K562 (cell line): Measurements from ENCODE around the gene SPOUT1. TPM values are rescaled to one million over a fixed set of nuclear protein-coding genes. Genes with fewer than 3 reads are reported as not detected.

ENCODE experiments used
- CBX3 ChIP-seq, 2 experiments: IDR thresholded peaks; 1 replicate in 1 of 2; 2 replicates in 1 of 2; pipeline ENCODE4 v1.6.1; 2012; ENCODE audit warnings: inconsistent platforms in 2 of 2, low read length in 2 of 2, borderline replicate concordance in 1 of 2, control low read depth in 1 of 2
- CREM ChIP-seq: IDR thresholded peaks from 2 replicates; pipeline ENCODE4 v1.6.1; 2014; ENCODE audit warnings: antibody characterized with exemption, low read depth
- CXXC5 ChIP-seq: fragments of 250-450 bp; sonication (Bioruptor Pico); IDR thresholded peaks from 2 replicates; pipeline ENCODE4 v1.8.0; 2022; ENCODE audit warnings: inconsistent platforms, mild to moderate bottlenecking, moderate library complexity
- GTF2A2 ChIP-seq: IDR thresholded peaks from 2 replicates; pipeline ENCODE4 v1.6.1; 2016; ENCODE audit warnings: mild to moderate bottlenecking, missing genetic modification characterization, missing compliant biosample characterization
- GTF3C2 ChIP-seq: IDR thresholded peaks from 3 replicates; pipeline ENCODE4 v1.6.1; 2011; ENCODE audit warnings: borderline replicate concordance, mild to moderate bottlenecking, moderate library complexity; ENCODE audit not compliant: insufficient read length; ENCODE audit errors: extremely low read depth
- HLTF ChIP-seq: fragments of 450-650 bp; IDR thresholded peaks from 2 replicates; pipeline ENCODE4 v1.6.1; 2016
- L3MBTL2 ChIP-seq: fragments of 450-650 bp; IDR thresholded peaks from 2 replicates; pipeline ENCODE4 v1.6.1; 2016; ENCODE audit warnings: mild to moderate bottlenecking, moderate library complexity
- NRF1 ChIP-seq, 2 experiments: fragments of 450-650 bp; IDR thresholded peaks in 1 of 2; conservative IDR thresholded peaks in 1 of 2; 2 replicates each; pipeline ENCODE4 v1.6.1; 2014; ENCODE audit warnings: mild to moderate bottlenecking in 2 of 2
- SRF ChIP-seq, 2 experiments: fragments of 250-450, 450-650 bp in 1 of 2; sonication (Bioruptor Pico) in 1 of 2; sonication (generic) in 1 of 2; formaldehyde crosslinking; IDR thresholded peaks; 2 replicates each; pipeline versions ENCODE4 v1.5.0 to v1.5.1; 2020 to 2022; ENCODE audit warnings: mild to moderate bottlenecking in 1 of 2, missing genetic modification reagents in 1 of 2
- SRSF3 ChIP-seq: fragments of 200-400 bp; formaldehyde crosslinking; IDR thresholded peaks from 2 replicates; pipeline ENCODE4 v1.6.1; 2016; ENCODE audit warnings: mild to moderate bottlenecking, low read length, moderate library complexity; ENCODE audit not compliant: insufficient read depth
- STAT5A ChIP-seq: IDR thresholded peaks from 2 replicates; pipeline ENCODE4 v1.6.1; 2012; ENCODE audit warnings: low read length, inconsistent platforms, borderline replicate concordance
- TBL1XR1 ChIP-seq, 2 experiments: IDR thresholded peaks; 2 replicates each; pipeline ENCODE4 v1.6.1; 2012; ENCODE audit warnings: improper control_type of control experiment in 2 of 2, low read length in 2 of 2, mild to moderate bottlenecking in 1 of 2
- TOE1 ChIP-seq, 2 experiments: fragments of 450-650 bp in 1 of 2; sonication (generic) in 1 of 2; formaldehyde crosslinking in 1 of 2; IDR thresholded peaks; 2 replicates each; pipeline versions ENCODE4 v1.7.1 to v1.8.0; 2016 to 2022; ENCODE audit warnings: borderline replicate concordance in 2 of 2, mild to moderate bottlenecking in 2 of 2, antibody characterized with exemption in 1 of 2, inconsistent platforms in 1 of 2, low read depth in 1 of 2, missing genetic modification reagents in 1 of 2, moderate library complexity in 1 of 2
- VEZF1 ChIP-seq: fragments of 200-800 bp; sonication (Bioruptor generic); IDR thresholded peaks from 2 replicates; pipeline ENCODE4 v1.6.1; 2017; ENCODE audit warnings: missing genetic modification characterization, missing compliant biosample characterization
- ZNF282 ChIP-seq: sonication (generic); formaldehyde crosslinking; IDR thresholded peaks from 2 replicates; pipeline ENCODE4 v1.8.1; 2023; ENCODE audit warnings: missing genetic modification reagents
- ZNF3 ChIP-seq: fragments of 250-450 bp; sonication (Bioruptor Pico); IDR thresholded peaks from 2 replicates; pipeline ENCODE4 v1.5.0; 2021; ENCODE audit warnings: mild to moderate bottlenecking, moderate library complexity
- ZNF311 ChIP-seq: fragments of 250-450 bp; sonication (Bioruptor Pico); IDR thresholded peaks from 2 replicates; pipeline ENCODE4 v1.4.0; 2020; ENCODE audit warnings: mild to moderate bottlenecking, moderate library complexity
- ZNF511 ChIP-seq: sonication (generic); formaldehyde crosslinking; IDR thresholded peaks from 2 replicates; pipeline ENCODE4 v1.8.0; 2022; ENCODE audit warnings: mild to moderate bottlenecking, missing genetic modification reagents
- polyA plus RNA-seq, 8 experiments: library from polyadenylated mRNA; depleted of rRNA in 4 of 8; stranded (reverse) in 5 of 8; unstranded in 3 of 8; fragments of >200 nt; fragmentation: Nextera tagmentation in 2 of 8; fragmentation: Illumina TruSeq in 1 of 8; extraction: Ambion mirVana in 2 of 8; extraction: Trizol in 1 of 8; gene quantifications; 2 replicates each; pipeline versions ENCODE4 v1.2.1 to v1.2.3, GENCODE V29; 2011 to 2014; ENCODE audit warnings: inconsistent platforms in 1 of 8, missing spikeins in 1 of 8
- total RNA-seq, 7 experiments: library from RNA; depleted of rRNA in 6 of 7; stranded (reverse); fragments of >200 nt in 6 of 7; fragmentation: Illumina TruSeq in 2 of 7; extraction: Trizol in 2 of 7; gene quantifications; 2 replicates each; pipeline versions ENCODE4 v1.2.1 to v1.2.3, GENCODE V29; 2011 to 2021; ENCODE audit warnings: low replicate concordance in 1 of 7
- TF ChIP-seq, protein P1 (sequence below): sonication (generic); formaldehyde crosslinking; IDR thresholded peaks from 2 replicates; pipeline ENCODE4 v1.8.1; 2022; ENCODE audit warnings: missing genetic modification reagents
- TF ChIP-seq, protein P2 (sequence below): fragments of 250-450 bp; sonication (Bioruptor Pico); IDR thresholded peaks from 2 replicates; pipeline ENCODE4 v1.8.0; 2021; ENCODE audit warnings: moderate library complexity, mild to moderate bottlenecking, inconsistent platforms

SPOUT1 gene
- total and polyA plus RNA-seq, 9 of the 15 experiments (the other 6 are each of a cell fraction or from before 2014, with no cell fraction given), result 10.6 to 121 (median 37.4) TPM

GRCh38 chr9:128863647-128864046 lies 34.1 kb upstream of the SPOUT1 start (continued):
- TF ChIP-seq ZNF3 (CRISPR knock-in tag) (no peak), TBL1XR1 (IDR thresholded peaks at IDR 0.05; ENCODE audit: low read length in 2 of 2) (no peak), L3MBTL2 (peak; percentile 46; the same call in 1 of the 2 replicates), HLTF (no peak), STAT5A (no peak), ZNF311 (CRISPR knock-in tag) (no peak), CBX3 (IDR thresholded peaks at IDR 0.05; ENCODE audit: borderline replicate concordance in 1 of 2, low read length in 2 of 2) (0 out of 3 replicates have a peak, but pooled peaks of 1 of the 2 experiments have one; percentile 22), SRSF3 (no peak), CXXC5 (0 out of 2 replicates have a peak, but pooled peaks have one; percentile 21), SRF (CRISPR knock-in tag; IDR thresholded peaks at IDR 0.05) (0 out of 4 replicates have a peak, but pooled peaks of 1 of the 2 experiments have one; percentile 23), GTF2A2 (tag) (no peak), CREM (0 out of 2 replicates have a peak, but pooled peaks have one; percentile 40), ZNF282 (CRISPR knock-in tag) (no peak), ZNF511 (CRISPR knock-in tag) (no peak), TOE1 (IDR thresholded peaks at IDR 0.05; ENCODE audit: borderline replicate concordance) (no peak), TOE1 (CRISPR knock-in tag; IDR thresholded peaks at IDR 0.05; ENCODE audit: borderline replicate concordance, low read depth) (no peak), GTF3C2 (no peak), NRF1 (conservative IDR thresholded peaks at IDR 0.05 in 1 of 2, IDR thresholded peaks at IDR 0.05 in 1 of 2) (0 out of 4 replicates have a peak, but pooled peaks of 1 of the 2 experiments have one; percentile 12), VEZF1 (peak; percentile 29; the same call in 1 of the 2 replicates)
- TF ChIP-seq, protein P1, sequence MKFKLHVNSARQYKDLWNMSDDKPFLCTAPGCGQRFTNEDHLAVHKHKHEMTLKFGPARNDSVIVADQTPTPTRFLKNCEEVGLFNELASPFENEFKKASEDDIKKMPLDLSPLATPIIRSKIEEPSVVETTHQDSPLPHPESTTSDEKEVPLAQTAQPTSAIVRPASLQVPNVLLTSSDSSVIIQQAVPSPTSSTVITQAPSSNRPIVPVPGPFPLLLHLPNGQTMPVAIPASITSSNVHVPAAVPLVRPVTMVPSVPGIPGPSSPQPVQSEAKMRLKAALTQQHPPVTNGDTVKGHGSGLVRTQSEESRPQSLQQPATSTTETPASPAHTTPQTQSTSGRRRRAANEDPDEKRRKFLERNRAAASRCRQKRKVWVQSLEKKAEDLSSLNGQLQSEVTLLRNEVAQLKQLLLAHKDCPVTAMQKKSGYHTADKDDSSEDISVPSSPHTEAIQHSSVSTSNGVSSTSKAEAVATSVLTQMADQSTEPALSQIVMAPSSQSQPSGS (CRISPR knock-in tag), result no peak
- TF ChIP-seq, protein P2, sequence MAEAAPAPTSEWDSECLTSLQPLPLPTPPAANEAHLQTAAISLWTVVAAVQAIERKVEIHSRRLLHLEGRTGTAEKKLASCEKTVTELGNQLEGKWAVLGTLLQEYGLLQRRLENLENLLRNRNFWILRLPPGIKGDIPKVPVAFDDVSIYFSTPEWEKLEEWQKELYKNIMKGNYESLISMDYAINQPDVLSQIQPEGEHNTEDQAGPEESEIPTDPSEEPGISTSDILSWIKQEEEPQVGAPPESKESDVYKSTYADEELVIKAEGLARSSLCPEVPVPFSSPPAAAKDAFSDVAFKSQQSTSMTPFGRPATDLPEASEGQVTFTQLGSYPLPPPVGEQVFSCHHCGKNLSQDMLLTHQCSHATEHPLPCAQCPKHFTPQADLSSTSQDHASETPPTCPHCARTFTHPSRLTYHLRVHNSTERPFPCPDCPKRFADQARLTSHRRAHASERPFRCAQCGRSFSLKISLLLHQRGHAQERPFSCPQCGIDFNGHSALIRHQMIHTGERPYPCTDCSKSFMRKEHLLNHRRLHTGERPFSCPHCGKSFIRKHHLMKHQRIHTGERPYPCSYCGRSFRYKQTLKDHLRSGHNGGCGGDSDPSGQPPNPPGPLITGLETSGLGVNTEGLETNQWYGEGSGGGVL (CRISPR knock-in tag), result no peak
